GM10266 (cell line): ENCODE data around the gene THAP3.

Experiments
- DNase-seq: peaks from one replicate; pipeline ENCODE4 v3.0.0; 2012; ENCODE audit errors: extremely low spot score
- CTCF ChIP-seq: IDR thresholded peaks from 2 replicates; pipeline ENCODE4 v1.5.1; 2012; ENCODE audit warnings: mild to moderate bottlenecking, low read depth; ENCODE audit not compliant: control insufficient read depth, insufficient read depth; ENCODE audit errors: missing control alignments

The THAP3 gene

GRCh38 chr1:6623269-6623965 lies 1.3 kb upstream of the THAP3 start:
- TF ChIP-seq CTCF: no peak
- DNase-seq: no peak

- DNase-seq: peak; percentile 59
- no peak for TF ChIP-seq CTCF
These were observed 999 bp downstream of the THAP3 start for GRCh38 chr1:6625584-6626149.

- TF ChIP-seq CTCF: no peak
- DNase-seq: no peak
These were observed 2.4 kb downstream of the THAP3 start for GRCh38 chr1:6627031-6627430.

GRCh38 chr1:6627841-6628545 lies 3.3 kb downstream of the THAP3 start:
- no peak for DNase-seq
- no peak for TF ChIP-seq CTCF

- TF ChIP-seq CTCF: no peak
- no peak for DNase-seq
These were observed 4.4 kb downstream of the THAP3 start for GRCh38 chr1:6628971-6629479.

GRCh38 chr1:6630027-6630426 lies 5.4 kb downstream of the THAP3 start:
- TF ChIP-seq CTCF: no peak
- DNase-seq: no peak

GRCh38 chr1:6631058-6631457 lies 6.4 kb downstream of the THAP3 start:
- no peak for TF ChIP-seq CTCF
- DNase-seq: no peak
